SKM-1 (cell line): Measurements from ENCODE around the gene TAX1BP1.
"Not testable (repeated sequence)": the region's sequence is repeated elsewhere in the genome, so short reads cannot be mapped to it uniquely, and the experiment has no call there.

ENCODE experiments used
- DNase-seq: peaks from one replicate; lab custom pipeline; 2025; ENCODE audit not compliant: unreplicated experiment; lab: John Stamatoyannopoulos, UW

Gene TAX1BP1

GRCh38 chr7:27840760-27841364, 100.9 kb downstream of the TAX1BP1 start:
- DNase-seq: no peak

GRCh38 chr7:27842094-27842692, 102.2 kb downstream of the TAX1BP1 start:
- DNase-seq: no peak

DNA sequence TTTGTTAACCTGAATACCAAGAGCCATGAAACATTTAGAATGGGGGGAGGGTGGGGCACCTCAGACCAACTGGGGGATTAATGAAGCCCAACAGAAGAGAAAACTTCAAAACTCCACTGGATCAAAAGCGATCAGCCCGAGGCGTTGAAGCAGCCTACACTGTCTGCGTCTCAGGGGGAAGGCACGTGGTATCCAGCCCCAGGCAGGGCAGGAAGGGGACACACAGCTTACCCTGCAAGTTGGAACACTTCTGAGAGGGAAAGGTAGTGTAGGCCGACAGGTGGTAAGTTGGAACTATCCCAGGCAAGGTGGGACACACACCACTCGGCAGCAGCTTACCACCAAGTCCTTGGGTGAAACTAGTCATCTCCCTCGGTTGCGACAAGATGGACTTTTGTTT, 102.9 kb downstream of the TAX1BP1 start:
- no peak for DNase-seq

DNA sequence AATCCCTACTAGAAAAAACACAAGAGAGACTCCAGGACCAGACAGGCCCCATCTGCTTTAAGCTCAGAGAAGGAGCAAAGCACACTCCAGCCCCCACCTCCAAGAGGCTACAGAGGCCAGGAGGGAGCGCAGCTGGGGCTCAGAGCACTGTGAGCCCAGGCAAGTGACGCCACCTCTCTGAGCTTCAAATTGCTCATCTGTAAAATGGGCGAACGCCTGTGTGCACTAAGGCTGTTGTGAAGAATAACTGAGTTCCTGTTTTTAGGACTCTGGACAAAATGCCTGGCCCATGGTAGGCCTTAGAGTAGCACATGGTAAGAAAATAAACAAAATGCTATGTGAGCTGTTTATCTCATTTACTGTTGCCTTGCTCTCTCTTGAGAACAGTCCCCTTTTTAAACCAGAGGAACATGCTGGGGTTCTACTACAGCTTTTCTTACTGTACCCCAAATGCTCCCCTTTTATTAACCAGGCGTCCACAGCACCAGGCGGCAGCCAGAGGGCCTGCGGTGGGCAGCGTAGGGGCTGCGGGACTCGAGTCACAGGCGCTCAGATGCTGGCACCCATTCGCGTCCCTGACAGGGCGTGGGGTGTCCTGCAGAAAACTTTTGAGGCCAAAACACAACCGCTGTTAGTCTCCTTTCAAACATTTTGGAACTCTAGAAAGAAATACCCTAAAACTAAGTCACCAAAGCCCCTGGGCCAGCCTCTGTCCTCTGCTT, 103.8 kb downstream of the TAX1BP1 start:
- DNase-seq: no peak

DNA sequence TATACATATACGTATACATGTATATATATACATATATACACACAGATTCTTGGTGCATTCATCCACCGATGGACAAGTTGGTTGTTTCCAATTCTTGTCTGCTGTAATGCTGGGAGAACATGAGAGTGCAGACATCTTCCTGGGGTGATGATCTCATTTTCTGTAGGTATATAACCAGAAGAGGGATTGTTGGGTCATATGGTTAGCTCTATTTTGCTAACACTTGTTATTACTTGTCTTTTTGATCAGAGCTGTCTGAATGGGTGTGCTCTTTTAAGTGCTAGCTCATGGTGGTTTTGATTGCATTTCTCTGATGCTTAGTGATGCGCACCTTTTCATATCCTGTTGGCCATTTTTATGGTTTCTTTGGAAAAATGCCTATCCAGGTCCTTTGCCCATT, 106.4 kb downstream of the TAX1BP1 start:
- no peak for DNase-seq

GRCh38 chr7:27850531-27850930, 110.6 kb downstream of the TAX1BP1 start:
- DNase-seq: no peak

DNA sequence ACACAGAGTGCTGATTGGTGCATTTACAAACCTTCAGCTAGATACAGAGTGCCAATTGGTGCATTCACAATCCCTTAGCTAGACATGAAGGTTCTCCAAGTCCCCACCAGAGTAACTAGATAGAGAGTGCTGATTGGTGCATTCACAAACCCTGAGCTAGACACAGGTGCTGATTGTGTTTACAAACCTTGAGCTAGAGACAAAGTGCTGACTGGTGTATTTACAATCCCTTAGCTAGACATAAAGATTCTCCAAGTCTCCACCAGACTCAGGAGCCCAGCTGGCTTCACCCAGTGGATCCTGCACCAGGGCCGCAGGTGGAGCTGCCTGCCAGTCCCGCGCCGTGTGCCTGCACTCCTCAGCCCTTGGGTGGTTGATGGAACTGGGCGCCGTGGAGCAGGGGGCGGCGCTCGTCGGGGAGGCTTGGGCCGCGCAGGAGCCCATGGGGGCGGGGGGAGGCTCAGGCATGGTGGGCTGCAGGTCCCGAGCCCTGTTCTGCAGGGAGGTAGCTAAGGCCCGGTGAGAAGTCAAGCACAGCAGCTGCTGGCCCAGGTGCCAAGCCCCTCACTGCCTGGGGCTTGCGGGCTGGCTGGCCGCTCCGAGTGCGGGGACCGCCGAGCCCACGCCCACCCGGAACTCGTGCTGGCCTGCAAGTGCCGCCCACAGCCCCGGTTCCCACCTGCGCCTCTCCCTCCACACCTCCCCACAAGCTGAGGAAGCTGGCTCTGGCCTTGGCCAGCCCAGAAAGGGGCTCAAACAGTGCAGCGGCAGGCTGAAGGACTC, 116.9 kb downstream of the TAX1BP1 start:
- not testable (repeated sequence) for DNase-seq

DNA sequence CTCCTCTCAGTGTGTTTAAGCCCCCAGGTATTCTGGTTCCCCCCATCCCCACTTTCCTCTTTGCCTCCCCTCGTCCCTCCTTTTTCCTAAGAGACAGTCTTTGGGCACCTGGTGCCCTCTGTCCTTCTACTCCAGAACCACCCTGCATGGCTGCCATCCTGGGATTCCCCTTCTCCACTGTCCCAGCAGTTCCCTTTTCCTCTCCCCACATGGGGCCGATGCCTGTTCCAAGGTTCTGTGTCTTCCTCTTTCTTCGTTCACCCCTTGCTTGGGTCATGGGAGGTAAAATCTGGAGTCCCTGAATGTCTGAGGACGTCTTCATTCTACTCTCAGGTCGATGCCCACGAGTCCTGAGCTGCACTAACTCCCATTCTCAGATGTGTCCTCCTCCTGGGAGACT, 120.8 kb downstream of the TAX1BP1 start:
- no peak for DNase-seq

DNA sequence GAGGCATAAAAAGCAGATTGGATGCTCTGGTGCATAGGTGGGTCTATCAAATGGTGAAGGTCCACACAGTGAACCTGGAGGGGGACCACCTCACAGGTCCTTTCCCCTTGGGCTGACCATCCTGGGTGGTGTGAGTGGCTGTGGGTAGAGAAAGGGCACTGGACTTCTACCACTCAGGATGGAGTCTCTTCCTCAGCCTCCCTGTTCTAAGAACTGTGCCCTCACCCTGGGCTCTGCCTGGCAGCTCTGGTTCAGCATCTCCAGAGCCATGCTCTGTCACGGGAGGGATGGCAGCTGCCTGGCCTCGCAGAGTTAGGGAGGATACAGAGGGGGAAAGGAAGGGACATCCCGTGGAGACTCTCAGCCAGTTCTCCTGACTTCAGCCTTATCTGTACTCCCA, 121.8 kb downstream of the TAX1BP1 start:
- no peak for DNase-seq

- DNase-seq: no peak
Observed at GRCh38 chr7:27863880-27864279, 123.9 kb downstream of the TAX1BP1 start.

GRCh38 chr7:27866256-27866655, 126.3 kb downstream of the TAX1BP1 start:
- DNase-seq: no peak

- DNase-seq: no peak
Observed at GRCh38 chr7:27866828-27867672, 127.1 kb downstream of the TAX1BP1 start.

GRCh38 chr7:27868131-27868550, 128.2 kb downstream of the TAX1BP1 start:
- no peak for DNase-seq

- no peak for DNase-seq
Observed at GRCh38 chr7:27869056-27869455, 129.1 kb downstream of the TAX1BP1 start.

DNA sequence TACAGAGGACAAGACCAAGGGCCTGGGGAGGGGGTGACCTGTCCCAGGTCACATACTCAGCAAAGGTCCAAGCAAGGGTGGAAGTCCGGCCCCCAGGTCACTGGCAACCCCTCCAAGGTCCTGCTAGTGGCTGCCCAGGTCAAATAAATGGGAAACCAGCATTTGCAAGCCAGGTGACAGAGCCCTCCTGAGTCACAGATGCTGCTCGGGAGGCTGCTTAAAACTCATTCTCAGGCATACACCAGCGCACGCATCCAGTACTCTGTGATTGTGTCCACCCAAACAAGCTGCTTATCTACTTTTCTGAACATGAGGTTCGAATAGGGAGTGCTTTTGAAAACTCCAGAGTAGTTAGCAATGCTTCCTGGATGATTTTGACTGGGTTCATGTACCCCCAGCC, 130.6 kb downstream of the TAX1BP1 start:
- DNase-seq: no peak

GRCh38 chr7:27871086-27871485, 131.1 kb downstream of the TAX1BP1 start:
- DNase-seq: no peak

- DNase-seq: no peak
Observed at GRCh38 chr7:27871866-27872265, 131.9 kb downstream of the TAX1BP1 start.

DNA sequence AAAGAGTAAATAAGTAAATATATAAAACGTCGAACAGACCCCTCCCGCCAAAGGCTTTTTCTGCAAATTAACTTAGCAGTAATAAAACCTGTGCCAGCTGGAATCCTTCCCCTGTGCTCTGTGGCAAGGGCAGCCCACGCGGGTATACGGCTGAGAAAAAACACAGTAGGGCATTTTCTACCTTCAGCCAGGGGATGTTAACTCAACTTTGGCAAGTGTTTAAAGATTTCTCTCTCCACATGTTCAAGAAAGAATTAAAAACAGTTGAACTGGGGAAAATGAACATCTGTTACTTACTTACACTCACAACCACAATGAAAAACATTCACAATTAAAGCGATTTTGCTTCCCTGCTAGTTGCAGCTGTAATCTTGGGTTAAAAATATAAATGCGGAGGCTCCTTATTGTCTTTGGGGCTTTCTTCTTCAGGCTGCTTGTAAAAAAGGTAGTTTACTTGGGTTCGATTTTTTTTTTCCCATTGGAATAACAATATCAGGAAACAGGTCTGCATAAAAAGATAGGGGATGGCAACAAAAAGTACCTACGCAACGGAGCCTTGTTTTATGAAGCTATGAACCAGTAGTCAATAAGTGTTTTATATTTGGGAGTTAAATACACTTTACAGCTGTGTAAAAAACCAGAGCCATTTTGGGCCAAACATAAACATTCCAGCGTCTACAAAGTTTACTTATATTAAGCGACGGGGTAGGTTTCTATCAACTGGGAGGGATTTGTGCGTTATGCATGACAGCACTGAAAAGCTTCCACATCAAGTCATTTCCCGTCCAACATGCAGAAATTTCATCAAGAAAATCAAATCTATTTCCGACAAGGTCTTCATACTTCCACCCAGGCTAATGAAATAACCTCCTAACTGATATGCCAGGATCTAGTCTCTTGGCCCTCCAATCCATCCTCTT, 132.7 kb downstream of the TAX1BP1 start:
- no peak for DNase-seq
